ENCODE data around the gene FGFR1OP2.
"Not testable (repeated sequence)": the region's sequence is repeated elsewhere in the genome, so short reads cannot be mapped to it uniquely, and the experiment has no call there.

FGFR1OP2 gene

GRCh38 chr12:26937863-26938700 lies at the start of gene FGFR1OP2, which contains the start of gene INTS13:
TSS of gene FGFR1OP2 (plus strand) at chr12:26938470. CDS start at chr12:26954159, 15,689 bp downstream.
TSS of gene INTS13 (minus strand) at chr12:26937981. CDS start at chr12:26936803, 1,178 bp downstream.
- DNase-seq: peak; percentile 90

DNA sequence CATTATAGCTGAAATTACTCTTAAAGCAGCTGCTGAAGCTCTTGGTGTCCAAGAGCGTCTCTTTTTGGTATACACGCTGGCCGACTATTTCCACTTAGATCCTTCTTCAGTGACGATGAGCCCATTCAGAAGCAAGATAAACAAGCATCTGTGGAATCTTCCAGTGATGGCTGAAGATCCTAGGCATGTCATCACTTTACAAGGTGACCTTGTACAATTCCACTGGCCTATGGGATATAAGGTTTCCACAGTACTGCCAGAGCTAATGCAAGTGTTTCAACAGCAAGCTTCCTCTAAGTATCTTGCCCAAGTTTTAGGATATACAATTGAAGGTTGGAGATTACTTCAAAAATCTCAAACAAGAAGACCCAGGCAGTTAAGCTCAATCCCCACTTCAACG lies 47.5 kb upstream of the FGFR1OP2 start:
- DNase-seq: no peak

DNA sequence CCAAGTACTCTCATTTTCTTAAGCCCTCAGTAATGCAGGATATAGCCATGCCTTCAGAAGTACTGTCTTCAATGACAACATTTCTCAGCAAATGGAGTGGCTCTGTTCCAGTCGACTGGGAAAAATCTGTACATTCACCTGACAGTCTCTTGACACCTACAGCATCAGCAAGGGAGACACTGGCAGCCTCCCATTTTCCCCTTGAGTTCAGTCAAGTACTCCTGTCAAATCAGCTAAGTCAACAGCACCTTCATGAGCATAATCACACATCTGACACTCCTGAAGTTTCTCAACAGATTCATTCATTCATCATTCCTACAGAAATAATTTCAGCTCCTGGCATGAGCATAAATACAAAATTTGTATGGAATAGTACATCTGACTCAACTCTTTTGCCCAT lies 46.6 kb upstream of the FGFR1OP2 start:
- DNase-seq: no peak

- no peak for DNase-seq
Measured at GRCh38 chr12:26895672-26896071, 42.6 kb upstream of the FGFR1OP2 start.

DNA sequence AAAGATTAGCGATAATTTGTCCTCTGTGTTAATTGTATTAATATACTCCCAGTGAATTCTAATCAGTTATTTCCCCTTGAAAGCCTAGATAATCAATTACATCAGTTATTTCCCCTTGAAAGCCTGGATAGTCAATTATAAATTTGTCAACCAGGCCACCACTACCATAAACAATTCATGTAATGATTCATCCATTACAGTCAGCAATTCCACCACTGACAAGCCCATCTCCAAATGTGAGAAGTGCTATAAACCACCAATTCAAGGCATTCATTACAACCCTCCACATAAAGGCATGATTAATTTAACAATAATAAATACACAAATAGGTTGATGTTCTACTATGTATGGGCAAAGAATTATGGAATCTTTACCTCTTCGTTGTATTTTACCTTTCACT lies 41.4 kb upstream of the FGFR1OP2 start:
- no peak for DNase-seq

DNA sequence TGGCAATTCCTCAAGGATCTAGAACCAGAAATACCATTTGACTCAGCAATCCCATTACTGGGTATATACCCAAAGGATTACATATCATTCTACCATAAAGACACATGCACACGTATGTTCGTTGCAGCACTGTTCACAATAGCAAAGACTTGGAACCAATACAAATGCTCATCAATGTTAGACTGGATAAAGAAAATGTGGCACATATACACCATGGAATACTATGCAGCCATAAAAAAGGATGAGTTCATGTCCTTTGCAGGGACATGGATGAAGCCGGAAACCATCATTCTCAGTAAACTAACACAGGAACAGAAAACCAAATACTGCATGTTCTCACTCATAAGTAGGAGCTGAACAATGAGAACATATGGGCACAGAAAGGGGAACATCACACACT lies 34.9 kb upstream of the FGFR1OP2 start:
- not testable (repeated sequence) for DNase-seq

DNA sequence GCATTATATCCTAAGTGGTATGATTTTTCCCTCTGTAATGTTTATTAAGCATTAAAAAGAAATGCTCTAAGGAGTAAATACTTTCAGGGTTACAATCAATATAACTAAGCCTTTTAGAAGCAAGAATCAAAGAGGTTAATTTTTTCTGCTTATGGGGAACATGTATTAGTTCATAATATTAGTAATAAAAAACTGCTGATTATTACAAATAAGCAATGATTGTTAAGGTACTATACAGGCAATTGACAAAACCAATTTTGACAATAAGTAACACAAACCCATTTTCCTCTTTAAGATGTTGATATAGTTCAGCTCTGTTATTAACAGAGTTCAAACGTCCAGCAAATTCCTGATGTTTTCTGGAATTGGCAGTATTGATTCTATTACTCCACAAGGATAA lies 32.2 kb upstream of the FGFR1OP2 start:
- DNase-seq: no peak

GRCh38 chr12:26906704-26907103 lies 31.6 kb upstream of the FGFR1OP2 start:
- DNase-seq: no peak

- no peak for DNase-seq
Measured at GRCh38 chr12:26918321-26919215, 19.7 kb upstream of the FGFR1OP2 start.

DNA sequence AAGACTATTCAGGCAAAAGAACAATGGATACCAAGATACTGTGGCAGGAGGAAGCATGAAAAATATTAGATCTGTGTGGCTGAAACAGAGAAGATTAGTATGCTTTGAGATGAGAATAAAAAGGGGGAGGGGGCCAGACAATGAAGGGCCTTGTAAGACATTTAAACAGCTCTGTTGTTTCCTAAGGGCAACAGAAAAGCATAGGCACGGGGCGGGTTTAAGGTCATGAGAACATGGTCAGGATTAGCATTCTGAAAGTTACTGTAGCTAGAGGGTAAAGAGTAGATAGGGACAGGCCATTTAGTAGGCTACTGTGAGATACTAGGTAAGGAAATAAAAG lies 19.1 kb upstream of the FGFR1OP2 start:
- DNase-seq: no peak

DNA sequence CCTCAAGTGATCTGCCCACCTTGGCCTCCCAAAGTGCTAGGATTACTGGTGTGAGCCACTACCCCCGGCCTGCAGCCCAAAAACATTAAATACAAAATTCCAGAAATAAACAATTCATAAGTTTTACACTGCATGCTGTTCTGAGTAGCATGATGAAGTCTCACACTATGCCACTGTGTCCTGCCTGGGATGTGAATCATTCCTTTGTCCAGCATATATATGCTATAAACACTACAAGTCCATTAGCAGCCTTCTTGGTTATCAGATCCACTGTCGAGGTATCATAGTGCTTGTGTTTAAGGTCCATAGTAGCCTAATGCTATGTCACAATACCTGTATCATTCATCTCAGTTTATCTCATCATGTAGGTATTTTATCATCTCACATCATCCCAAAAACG lies 16.4 kb upstream of the FGFR1OP2 start:
- no peak for DNase-seq

GRCh38 chr12:26928661-26929060 lies 9.6 kb upstream of the FGFR1OP2 start:
- no peak for DNase-seq

DNA sequence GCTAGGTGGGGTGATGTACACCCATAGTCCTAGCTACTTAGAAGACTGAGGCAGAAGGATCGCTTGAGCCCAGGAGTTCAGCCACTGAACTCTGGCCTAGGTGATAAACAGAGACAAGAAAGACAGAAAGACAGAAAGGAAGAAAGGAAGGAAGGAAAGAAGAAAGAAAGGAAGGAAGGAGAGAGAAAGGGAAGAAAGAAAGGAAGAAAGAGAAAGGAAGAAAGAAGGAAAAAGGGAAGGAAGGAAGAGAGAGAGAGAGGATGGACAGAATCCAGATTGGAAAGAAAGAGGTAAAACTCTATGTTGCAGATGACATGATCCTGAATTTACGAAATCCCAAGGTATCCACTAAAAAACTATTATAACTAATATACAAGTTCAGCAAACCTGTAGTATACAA lies 8.7 kb upstream of the FGFR1OP2 start:
- DNase-seq: no peak

DNA sequence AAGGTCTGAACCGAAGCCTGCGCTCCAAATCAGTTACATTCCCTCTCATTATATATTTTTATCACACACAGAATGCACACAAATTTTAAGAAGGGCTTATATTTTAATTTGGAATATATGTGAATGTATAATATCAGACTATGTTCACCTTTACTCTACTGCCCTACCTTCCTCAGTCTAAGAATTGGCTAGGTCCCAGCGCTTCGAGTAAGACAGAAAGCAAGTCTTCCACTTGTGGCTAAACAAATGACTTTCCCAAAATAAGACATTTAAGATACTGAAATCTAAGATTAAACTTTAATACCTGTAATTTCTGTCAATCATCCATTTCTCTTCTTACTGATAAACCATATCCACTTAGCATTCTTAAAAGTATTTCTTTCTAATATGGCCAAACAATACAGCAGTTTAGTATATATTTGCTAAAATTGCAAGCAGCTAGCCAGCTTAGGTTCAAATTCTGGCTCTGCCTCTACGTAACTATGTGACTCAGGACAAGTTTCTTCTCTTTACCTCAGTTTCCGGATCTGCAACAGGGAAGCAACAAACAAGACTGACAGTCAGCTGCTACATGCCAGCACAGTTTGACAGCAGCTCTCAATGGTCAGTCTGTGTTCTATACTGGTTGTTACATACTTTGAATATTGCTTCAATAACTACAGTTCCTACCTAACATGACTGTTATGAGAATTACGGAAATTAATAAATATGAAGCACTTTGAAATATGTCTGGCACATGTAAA lies 2.5 kb upstream of the FGFR1OP2 start:
- DNase-seq: no peak

DNA sequence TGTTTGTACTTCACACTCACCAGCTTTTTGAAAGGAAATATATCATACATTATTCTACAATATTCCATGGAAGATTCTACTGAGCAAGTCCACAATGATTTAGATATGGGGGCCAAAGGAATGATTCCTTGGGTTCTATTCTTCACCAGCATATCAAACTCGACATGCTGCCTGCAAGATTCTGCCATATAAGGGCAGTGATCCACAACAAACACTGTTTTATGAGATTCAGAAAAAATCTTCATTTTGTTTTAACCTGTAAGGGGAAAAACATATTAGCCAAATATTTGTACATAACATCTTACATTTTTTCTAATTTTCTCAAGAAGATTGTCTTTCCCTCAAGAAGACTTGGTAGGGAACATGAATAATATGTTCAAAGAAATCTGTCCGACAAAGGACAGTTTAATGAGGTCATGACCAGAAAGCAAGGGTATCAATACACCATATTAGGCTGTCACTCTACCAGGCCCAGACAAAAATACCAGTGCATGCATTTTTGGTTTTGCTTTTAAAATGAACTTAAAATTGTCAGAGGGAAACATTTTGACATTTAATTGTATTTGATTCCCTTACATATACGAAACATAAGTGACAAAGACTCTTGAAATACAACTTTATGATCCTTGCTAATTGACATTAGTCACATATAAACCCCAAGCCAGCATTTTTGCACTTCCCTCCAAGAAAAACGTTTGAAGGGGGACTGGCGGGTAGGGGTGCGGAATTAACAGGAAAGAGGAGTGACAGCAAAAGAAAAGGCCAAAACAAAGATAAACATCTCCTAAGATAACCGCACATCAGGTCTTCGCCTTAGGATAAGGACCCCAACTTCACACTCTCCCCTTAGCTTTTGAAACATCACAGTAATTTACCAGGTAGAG lies 1.5 kb upstream of the FGFR1OP2 start:
- no peak for DNase-seq

DNA sequence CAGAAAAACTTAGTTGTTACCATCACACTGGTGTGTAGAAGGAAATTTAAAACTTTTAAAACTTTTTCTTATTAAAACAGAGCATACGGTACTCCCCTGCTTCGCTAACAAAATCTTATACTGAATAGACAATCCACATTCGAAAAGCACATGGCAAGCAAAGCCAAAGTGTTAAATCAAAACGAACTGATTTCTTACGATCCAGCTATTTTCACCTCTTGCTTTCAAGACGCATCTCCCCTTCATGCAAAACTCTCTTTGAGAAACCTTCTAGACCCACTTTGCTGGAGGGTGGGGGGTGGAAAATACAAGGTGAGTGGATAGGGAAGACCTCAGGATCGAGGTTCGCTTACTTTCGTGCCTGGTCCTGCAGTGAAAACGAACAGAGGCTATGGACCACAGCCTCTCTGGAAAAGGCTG lies 817 bp upstream of the FGFR1OP2 start:
- no peak for DNase-seq

- peak; percentile 41 for DNase-seq
Measured at GRCh38 chr12:26938701-26939062, 412 bp downstream of the FGFR1OP2 start.

GRCh38 chr12:26939192-26939832 lies 1.0 kb downstream of the FGFR1OP2 start:
- no peak for DNase-seq

- DNase-seq: no peak
Measured at GRCh38 chr12:26939953-26940352, 1.7 kb downstream of the FGFR1OP2 start.

DNA sequence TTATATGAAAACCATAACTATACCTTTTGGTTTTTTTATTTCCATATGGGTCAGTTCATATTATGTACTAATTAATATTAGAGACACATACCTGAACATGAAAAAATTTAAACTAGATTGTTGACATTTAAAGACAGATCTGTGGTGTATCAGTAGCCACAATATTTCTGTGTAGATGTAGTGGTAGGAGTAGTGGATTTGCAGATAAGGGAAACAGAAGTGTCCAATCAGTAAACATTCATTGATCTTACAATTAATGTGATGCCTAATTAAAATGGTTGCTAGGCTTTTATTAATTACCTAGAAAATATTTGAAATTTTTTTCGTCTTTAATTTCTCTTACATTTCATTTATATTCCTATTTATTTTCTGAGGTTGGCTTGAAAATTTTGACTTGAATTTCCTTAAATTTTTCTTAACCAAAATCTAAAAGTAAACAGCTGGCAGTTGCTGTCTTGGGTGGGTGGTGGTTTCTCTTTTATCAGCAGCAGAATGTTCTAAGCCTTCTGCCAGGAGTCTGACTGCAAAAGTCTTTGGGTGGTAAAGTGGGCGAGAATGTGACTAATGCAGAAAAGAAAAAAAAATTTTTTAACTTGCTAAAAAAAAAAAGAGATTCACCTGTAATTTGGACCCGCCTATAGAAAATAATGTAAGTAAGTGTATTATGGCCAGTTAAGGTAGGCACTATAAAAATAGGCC lies 2.4 kb downstream of the FGFR1OP2 start:
- no peak for DNase-seq

DNA sequence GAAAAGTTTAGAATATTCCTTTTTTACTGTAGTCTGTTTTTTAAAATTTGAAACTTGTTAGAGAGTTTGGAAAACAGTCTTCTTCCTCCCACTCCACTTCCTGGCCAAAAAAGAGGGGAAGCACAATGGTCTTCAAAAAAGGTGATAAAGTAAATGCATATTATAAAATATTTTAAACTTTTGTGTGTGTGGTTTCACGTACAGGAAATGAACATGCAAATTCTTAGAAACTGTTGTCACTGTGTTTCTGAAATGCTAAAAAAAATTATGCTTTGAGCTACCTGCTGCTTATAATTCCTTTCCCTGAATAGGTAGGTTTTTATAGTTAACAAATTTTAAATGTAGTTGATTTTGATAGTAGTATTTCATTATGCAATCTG lies 2.9 kb downstream of the FGFR1OP2 start:
- no peak for DNase-seq
